SK-N-SH treated with all-trans-retinoic acid at 6 μM for 48 hours (cell line): ENCODE results near the gene GRIA3.

ENCODE experiments used
- ZNF565 ChIP-seq: fragments of 450-650 bp; formaldehyde crosslinking; conservative IDR thresholded peaks from 2 replicates; pipeline ENCODE4 v1.5.0; 2020; ENCODE audit warnings: low read depth, mild to moderate bottlenecking, moderate library complexity
- ZNF8 ChIP-seq: fragments of 450-650 bp; formaldehyde crosslinking; IDR thresholded peaks from 2 replicates; pipeline ENCODE4 v1.5.0; 2020; ENCODE audit warnings: mild to moderate bottlenecking, moderate library complexity

DNA sequence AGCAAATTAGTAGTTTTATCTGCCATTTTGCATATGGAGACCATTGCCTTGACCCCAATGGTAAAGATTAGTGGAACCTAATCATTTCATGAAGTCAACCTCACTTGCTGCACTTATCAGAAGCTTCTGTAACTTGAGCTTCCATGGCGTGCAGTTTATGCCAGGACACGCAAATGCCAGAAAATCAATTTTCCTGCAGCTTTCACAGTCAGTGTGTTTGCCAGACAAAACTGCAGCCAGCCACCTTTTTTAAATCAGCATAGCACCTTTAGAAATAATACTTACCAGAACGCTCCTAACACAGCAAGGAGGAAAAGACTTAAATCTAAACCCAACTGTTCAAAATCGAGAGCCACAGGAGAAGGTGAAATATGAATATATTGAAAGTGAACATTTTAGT, 265.3 kb downstream of the GRIA3 start:
- TF ChIP-seq ZNF565 (CRISPR knock-in tag) = no peak
- no peak for TF ChIP-seq ZNF8 (CRISPR knock-in tag)
